Measurements from ENCODE around the gene DHRS3.
"Not testable (repeated sequence)": the region's sequence is repeated elsewhere in the genome, so short reads cannot be mapped to it uniquely, and the experiment has no call there.

The DHRS3 gene

GRCh38 chr1:12541274-12542137 is 76.5 kb downstream of the DHRS3 start:
- Histone ChIP-seq H3K27ac (no peak overlapping the region), H3K36me3 (ENCODE audit: control insufficient read depth, insufficient read depth, low read length) (no peaks in the 10 kb centered on the region), H3K4me3 (ENCODE audit: low read depth, low read length) (no peak overlapping the region), H3K4me1 (no peaks in the 10 kb centered on the region), H2AFZ (no peak overlapping the region), H3K4me2 (ENCODE audit: low read length) (no peak overlapping the region), H3K27me3 (ENCODE audit: control insufficient read depth, insufficient read depth, low read length) (no peaks in the 10 kb centered on the region), H3K9ac (no peak overlapping the region), H3K79me2 (no peaks in the 10 kb centered on the region), H3K9me3 (ENCODE audit: control insufficient read depth, low read length) (no peaks in the 10 kb centered on the region)
- no peak for TF ChIP-seq CTCF (IDR thresholded peaks at IDR 0.05)

- Histone ChIP-seq H3K27ac (no peak overlapping the region), H3K79me2 (no peaks in the 10 kb centered on the region), H3K36me3 (ENCODE audit: control insufficient read depth, insufficient read depth, low read length) (no peaks in the 10 kb centered on the region), H3K9ac (no peak overlapping the region), H3K4me3 (ENCODE audit: low read depth, low read length) (no peak overlapping the region), H3K9me3 (ENCODE audit: control insufficient read depth, low read length) (no peaks in the 10 kb centered on the region), H3K4me1 (no peaks in the 10 kb centered on the region), H3K4me2 (ENCODE audit: low read length) (no peak overlapping the region), H3K27me3 (ENCODE audit: control insufficient read depth, insufficient read depth, low read length) (no peaks in the 10 kb centered on the region), H2AFZ (no peak overlapping the region)
- no peak for TF ChIP-seq CTCF (IDR thresholded peaks at IDR 0.05)
Measured at GRCh38 chr1:12540580-12541273, 77.3 kb downstream of the DHRS3 start.

- no peaks in the 10 kb centered on the region for H3K27me3 ChIP-seq (ENCODE audit: control insufficient read depth, insufficient read depth, low read length)
- no peak overlapping the region for H3K9ac ChIP-seq
- H3K79me2 ChIP-seq: no peaks in the 10 kb centered on the region
- no peak overlapping the region for H3K4me2 ChIP-seq (ENCODE audit: low read length)
- no peak overlapping the region for H3K27ac ChIP-seq
- no peak overlapping the region for H3K4me3 ChIP-seq (ENCODE audit: low read depth, low read length)
- H3K36me3 ChIP-seq (ENCODE audit: control insufficient read depth, insufficient read depth, low read length): no peaks in the 10 kb centered on the region
- H3K9me3 ChIP-seq (ENCODE audit: control insufficient read depth, low read length): no peaks in the 10 kb centered on the region
- no peak for TF ChIP-seq CTCF (IDR thresholded peaks at IDR 0.05)
- H3K4me1 ChIP-seq: no peaks in the 10 kb centered on the region
- no peak overlapping the region for H2AFZ ChIP-seq
Measured at GRCh38 chr1:12539705-12540579, 78.1 kb downstream of the DHRS3 start.

- H3K36me3 ChIP-seq (ENCODE audit: control insufficient read depth, insufficient read depth, low read length): no peaks in the 10 kb centered on the region
- no peaks in the 10 kb centered on the region for H3K27me3 ChIP-seq (ENCODE audit: control insufficient read depth, insufficient read depth, low read length)
- no peak overlapping the region for H2AFZ ChIP-seq
- H3K9me3 ChIP-seq (ENCODE audit: control insufficient read depth, low read length): no peaks in the 10 kb centered on the region
- TF ChIP-seq CTCF (IDR thresholded peaks at IDR 0.05): no peak
- no peaks in the 10 kb centered on the region for H3K4me1 ChIP-seq
- no peaks in the 10 kb centered on the region for H3K79me2 ChIP-seq
- H3K4me3 ChIP-seq (ENCODE audit: low read depth, low read length): no peak overlapping the region
- no peak overlapping the region for H3K4me2 ChIP-seq (ENCODE audit: low read length)
- no peak overlapping the region for H3K27ac ChIP-seq
- no peak overlapping the region for H3K9ac ChIP-seq
Measured at GRCh38 chr1:12539320-12539704, 78.7 kb downstream of the DHRS3 start.

GRCh38 chr1:12538536-12538935 is 79.5 kb downstream of the DHRS3 start:
- not testable (repeated sequence) for H3K36me3 ChIP-seq (ENCODE audit: control insufficient read depth, insufficient read depth, low read length); H3K27me3 ChIP-seq (ENCODE audit: control insufficient read depth, insufficient read depth, low read length); H3K4me1 ChIP-seq; H3K4me3 ChIP-seq (ENCODE audit: low read depth, low read length); H3K27ac ChIP-seq; H3K4me2 ChIP-seq (ENCODE audit: low read length); H2AFZ ChIP-seq; H3K79me2 ChIP-seq; H3K9ac ChIP-seq; H3K9me3 ChIP-seq (ENCODE audit: control insufficient read depth, low read length)
